GM19043 (cell line): ENCODE data around the gene GATAD2B.
"Not testable (repeated sequence)": the region's sequence is repeated elsewhere in the genome, so short reads cannot be mapped to it uniquely, and the experiment has no call there.

Source experiments
- ATAC-seq: cut with Tn5 transposase; IDR thresholded peaks from one replicate; pipeline ENCODE4 v1.9.1; 2021; ENCODE audit warnings: low read depth; ENCODE audit not compliant: unreplicated experiment

GATAD2B gene

GRCh38 chr1:153844349-153844748 is 78.4 kb downstream of the GATAD2B start:
- ATAC-seq, result not testable (repeated sequence)

GRCh38 chr1:153842006-153842471 is 80.7 kb downstream of the GATAD2B start:
- peak; percentile 70 for ATAC-seq

DNA sequence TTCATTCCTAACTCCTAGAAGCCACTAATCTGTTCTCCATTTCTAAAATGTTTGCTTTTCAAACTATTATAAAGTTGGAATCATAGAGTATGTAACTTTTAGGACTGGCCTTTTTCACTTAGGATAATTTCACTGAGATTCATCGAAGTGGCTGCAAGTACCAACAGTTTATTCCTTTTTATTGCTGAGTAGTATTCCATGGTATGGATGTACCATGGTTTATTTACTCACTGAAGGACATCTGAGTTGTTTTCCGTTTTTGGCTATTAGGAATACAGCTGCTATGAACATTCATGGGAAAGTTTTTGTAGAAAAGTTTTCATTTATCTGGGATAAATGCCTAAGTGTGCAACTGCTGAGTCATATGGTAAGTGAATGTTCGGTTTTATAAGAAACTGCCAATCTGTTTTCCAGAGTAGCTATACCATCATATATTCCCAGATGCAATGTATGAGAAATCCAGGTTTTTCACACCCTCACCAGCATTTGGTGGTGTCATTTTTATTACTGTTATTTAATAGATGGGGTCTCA is 81.2 kb downstream of the GATAD2B start:
- no peak for ATAC-seq

- not testable (repeated sequence) for ATAC-seq
These were observed 82.0 kb downstream of the GATAD2B start for GRCh38 chr1:153840774-153841173.

DNA sequence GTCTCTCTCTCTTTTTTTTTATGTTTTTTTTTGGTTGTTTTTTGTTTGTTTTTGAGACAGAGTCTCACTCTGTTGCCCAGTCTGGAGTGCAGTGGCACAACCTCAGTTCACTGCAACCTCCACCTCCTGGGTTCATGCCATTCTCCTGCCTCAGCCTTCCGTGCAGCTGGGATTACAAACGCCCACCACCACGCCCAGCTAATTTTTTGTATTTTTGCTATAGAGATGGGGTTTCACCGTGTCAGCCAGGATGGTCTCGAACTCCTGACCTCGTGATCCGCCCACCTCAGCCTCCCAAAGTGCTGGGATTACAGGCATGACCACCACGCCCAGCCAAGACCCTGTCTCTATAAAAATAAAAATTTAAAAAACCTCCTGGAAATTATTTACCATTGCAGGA is 88.8 kb downstream of the GATAD2B start:
- not testable (repeated sequence) for ATAC-seq

GRCh38 chr1:153833171-153833570 is 89.6 kb downstream of the GATAD2B start:
- ATAC-seq, result no peak

DNA sequence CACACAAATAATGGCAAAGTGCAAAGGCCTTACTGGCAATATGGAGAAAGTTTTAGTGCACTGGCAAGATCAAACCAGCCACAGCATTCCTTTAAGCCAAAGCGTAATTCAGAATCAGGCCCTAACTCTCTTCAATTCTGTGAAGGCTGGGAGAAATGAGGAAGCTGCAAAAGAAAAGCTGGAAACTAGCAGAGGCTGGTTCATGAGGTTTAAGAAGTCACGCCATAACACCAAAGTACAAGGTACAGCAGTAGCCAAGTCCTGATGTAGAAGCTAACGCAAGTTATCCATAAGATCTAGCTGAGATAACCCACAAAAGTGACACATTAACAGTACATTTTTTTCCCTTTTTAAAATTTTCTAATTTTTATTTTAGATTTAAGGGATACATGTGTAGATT is 90.5 kb downstream of the GATAD2B start:
- ATAC-seq, result no peak

DNA sequence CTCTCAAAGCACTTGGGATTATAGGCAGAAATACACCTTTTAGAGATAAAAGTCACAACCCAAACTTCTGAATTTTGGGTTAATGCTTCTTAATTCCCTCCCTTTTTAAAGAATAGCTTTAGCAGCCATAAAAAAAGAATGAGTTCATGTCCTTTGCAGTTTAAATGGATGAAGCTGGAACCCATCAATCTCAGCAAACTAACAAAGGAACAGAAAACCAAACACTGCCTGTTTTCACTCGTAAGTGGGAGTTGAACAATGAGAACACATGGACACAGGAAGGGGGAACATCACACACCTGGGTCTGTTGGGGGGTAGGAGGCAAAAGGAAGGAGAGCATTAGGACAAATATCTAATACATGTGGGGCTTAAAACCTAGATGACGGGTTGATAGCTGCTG is 91.7 kb downstream of the GATAD2B start:
- no peak for ATAC-seq

- no peak for ATAC-seq
These were observed 95.4 kb downstream of the GATAD2B start for GRCh38 chr1:153827168-153827964.

DNA sequence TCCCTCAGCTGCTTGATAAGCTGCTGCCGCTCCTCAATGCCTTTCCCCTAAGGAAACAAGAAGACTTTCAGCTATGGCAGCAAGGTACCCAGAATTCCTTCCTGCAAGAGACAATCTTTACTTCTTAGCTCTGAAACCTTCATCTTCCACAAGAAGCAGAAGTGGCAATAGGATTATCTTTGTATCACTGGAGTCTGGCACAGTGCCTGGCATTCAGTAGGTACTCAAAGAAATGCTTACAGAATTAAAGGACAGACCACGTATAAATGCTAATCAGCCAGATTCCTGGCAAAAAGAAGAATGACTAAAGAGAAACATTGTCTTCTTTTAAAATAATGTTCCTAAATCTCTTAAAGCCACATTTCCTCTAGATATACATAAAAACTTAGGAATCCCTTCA is 103.9 kb downstream of the GATAD2B start:
- ATAC-seq, result no peak

DNA sequence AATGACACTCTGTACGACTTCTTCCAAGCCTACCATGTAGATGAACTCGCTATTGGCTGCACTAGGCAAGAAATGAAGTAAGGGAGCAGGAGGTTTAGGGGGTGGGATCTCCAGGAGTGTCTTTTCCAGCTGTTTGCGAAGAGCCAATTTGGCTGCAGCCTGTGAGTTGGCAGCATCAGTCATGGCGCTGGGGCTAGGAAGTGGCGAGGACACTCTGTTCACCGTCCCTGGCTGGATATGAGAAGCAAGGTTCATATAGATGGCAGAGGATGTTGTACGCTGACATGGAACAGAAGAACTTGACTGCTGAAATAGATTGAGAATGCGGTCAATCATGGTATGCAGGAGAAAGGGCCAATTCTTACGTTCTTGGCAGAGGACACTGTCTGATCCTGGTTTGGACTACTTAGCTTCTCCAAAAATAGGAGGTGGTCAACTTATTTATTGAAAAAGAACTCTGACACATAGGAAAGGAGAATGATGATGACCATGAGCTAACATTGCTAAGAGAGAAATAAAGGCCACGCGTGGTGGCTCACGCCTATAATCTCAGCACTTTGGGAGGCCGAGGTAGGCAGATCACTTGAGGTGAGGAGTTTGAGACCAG is 106.4 kb downstream of the GATAD2B start:
- no peak for ATAC-seq

DNA sequence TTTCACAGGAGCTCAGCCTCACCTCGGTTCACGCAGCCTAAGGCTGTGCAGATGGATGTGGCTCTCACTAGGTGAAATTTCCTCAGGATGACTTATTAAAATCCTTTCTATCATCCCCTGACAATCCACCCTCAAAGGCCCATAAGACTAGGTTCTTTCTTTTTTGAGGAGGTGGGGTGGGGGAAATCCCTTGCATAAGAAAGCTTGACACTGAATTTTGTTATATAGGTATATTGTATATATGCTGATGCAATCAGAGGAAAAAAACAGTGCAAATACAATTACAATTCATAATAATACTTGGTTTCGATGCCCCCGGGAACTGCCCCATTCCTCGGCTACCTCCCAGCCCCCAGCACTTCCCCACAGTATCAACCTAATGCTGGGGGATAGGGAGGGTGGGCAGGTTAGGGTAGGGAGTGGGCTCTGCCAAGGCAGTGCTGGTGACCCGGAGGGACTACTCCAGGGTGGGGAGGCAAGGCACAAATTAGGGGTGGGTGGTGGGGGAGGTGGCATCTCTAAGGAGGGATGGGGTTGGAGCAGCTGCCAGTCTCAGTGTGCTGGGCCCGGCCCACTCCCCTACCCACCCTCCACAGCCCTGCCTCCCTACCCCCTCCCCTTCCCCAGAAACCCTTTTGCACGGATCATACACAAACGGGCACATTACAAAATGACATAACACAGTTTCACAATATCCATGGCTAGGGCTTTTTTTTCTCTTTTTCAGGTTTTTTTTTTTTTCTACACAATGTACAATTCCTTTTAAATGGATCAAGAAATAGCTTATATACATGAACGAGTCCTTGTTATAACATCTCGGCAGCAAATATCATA is 116.7 kb downstream of the GATAD2B start:
- ATAC-seq, result peak; percentile 10

DNA sequence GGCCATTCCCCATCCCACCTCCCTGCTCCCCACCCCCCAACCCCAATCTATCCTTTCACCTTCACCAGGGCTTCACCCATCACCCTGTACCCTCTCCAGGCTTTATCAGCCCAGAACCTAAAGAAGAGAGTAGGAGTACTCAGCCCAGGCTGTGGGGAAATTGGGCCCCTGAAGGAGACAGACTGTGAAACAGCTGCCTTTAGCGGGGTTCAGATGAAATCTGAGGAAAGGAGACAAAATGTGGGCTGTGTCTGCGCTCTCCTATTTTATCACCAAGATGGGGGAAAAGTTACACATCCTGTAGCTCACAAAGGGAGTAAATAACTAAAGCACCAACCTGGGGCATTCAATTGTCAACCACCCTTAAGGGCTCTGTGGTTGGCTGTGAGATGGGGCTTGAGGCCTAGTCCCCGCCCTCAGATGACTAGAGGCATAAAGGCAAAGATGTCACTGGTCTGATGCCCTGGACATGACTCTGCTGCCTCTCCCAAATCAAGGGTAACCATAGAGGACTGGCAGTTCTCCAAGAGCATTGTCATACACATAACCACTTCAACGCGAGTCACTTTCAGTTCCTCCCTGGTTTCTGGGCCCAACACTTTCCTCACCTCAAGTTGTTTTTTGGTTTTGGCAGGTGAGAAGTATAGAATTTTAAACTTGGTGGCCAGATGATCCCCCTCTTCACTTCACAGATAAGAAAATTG is 117.6 kb downstream of the GATAD2B start:
- ATAC-seq, result peak; percentile 94

DNA sequence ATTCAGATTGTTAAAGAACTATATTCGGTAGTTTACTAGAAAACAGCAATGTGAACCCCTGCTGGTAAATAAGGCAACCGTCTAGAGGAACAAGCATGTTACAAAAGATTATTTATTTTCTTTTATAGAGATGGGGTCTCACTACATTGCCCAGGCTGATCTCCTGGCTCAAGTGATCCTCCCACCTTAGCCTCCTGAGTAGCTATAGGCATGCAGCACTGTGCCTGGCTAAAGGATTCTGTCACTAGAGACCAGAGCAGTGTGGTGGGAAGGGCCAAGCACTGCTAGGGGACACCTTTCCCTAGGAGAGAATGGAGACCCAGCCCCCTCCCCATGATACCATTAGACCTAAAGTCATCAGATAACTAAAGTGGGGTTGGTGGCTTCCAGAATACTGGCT is 118.7 kb downstream of the GATAD2B start:
- no peak for ATAC-seq

GRCh38 chr1:153803470-153804056 is 119.2 kb downstream of the GATAD2B start:
- no peak for ATAC-seq

DNA sequence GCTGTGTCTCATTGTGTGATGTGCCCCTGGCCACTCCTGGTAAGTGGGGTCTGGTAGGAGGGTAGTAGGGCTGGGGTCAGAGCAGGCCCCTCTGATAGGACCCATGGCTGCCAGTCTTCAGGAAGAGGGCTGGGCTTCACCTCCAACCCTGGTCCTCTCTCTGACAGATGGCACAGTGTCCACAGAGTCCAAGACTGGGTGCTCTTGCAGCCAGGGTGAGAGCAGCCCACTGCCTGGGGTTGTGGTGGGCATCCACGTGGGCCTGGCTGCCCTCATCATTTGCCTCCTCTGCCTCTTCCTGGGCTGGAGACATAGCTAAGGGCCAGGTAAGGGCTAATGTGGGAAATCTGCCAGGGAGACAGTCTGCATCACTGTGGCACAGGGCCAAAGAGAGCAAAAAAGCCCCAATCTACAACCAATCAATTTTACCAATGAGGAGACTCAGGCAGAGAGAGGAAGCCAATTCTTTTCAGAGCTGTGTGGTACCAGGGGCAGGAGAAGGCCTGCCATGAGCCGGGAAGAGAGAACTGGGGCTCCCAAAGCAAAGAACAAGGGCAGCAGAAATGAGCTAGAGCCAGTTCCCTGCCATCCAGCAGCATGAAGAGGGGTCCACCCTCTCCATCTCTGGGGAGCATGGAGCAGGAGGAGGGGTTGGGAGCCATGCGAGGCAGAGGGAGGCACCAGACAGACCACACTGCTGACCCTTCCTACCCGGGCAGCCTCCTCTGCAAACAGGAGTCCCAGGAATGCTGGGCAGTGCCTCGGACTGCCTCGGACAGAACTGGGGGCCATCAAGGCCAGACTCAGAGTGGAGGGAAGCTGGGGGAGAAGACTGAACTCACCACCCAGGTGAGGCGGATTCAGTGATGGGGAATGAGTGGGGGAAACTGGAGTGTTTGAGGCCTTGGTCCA is 120.7 kb downstream of the GATAD2B start:
- no peak for ATAC-seq

GRCh38 chr1:153801028-153801625 is 121.6 kb downstream of the GATAD2B start:
- ATAC-seq, result no peak

DNA sequence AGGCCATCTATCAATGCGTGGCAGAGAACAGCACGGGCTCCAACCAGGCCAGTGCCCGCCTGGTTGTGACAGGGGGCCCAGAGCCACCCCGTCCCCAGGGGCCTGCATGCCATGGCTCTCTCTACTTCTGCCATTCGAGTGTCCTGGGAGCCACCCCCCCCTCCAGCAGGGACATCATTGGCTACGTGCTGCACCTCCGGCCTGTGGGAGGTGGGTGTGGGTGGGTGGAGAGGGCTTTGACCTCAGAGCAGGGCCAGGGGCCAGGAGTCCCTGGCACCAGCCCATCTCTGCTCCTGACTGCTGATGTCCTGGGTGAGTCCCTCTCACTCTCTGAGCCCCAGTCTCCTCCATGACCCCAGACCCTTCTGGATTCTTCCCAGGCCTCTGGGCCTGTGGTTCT is 122.3 kb downstream of the GATAD2B start:
- no peak for ATAC-seq
